Uterus (tissue), 4 donors: Measurements from ENCODE around the gene PARP1. TPM values are rescaled to one million over a fixed set of nuclear protein-coding genes. Genes with fewer than 3 reads are reported as not detected.

Experiments
- DNase-seq, 2 donors: peaks; one replicate each; pipeline ENCODE4 v3.0.0-alpha.2; 2019 to 2020
- H3K27ac ChIP-seq, 2 donors: fragments of 200-600 bp; sonication (generic); 1 replicate in 1 of 2; 2 replicates in 1 of 2; pipeline ENCODE4 v1.5.1; 2016 to 2018
- H3K27me3 ChIP-seq, 2 donors: fragments of 200-600 bp; sonication (generic); one replicate each; pipeline ENCODE4 v1.5.1; 2018 to 2019; ENCODE audit warnings: control low read depth in 1 of 2
- H3K36me3 ChIP-seq, 2 donors: fragments of 200-600 bp; sonication (generic); one replicate each; pipeline ENCODE4 v1.5.1; 2019; ENCODE audit warnings: control low read depth in 1 of 2
- H3K4me1 ChIP-seq, 2 donors: fragments of 200-600 bp; sonication (generic); one replicate each; pipeline ENCODE4 v1.5.1; 2018 to 2019; ENCODE audit warnings: control low read depth in 1 of 2
- H3K4me3 ChIP-seq, 2 donors: fragments of 200-600 bp; sonication (generic); 1 replicate in 1 of 2; 2 replicates in 1 of 2; pipeline ENCODE4 v1.5.1; 2018 to 2019; ENCODE audit warnings: mild to moderate bottlenecking in 1 of 2
- H3K9me3 ChIP-seq, 2 donors: fragments of 200-600 bp; sonication (generic); one replicate each; pipeline ENCODE4 v1.5.1; 2019; ENCODE audit warnings: control low read depth in 1 of 2
- CTCF ChIP-seq, 4 experiments: fragments of 200-600 bp in 2 of 4; fragments of 450-650 bp in 2 of 4; sonication (generic) in 2 of 4; IDR thresholded peaks; one replicate each; pipeline ENCODE4 v1.5.1; 2016 to 2019; ENCODE audit warnings: antibody characterized with exemption in 4 of 4, mild to moderate bottlenecking in 2 of 4, moderate library complexity in 1 of 4
- POLR2A ChIP-seq, 2 donors: fragments of 450-650 bp; IDR thresholded peaks; one replicate each; pipeline ENCODE4 v1.6.1; 2016; ENCODE audit warnings: antibody characterized with exemption in 2 of 2, mild to moderate bottlenecking in 1 of 2, moderate library complexity in 1 of 2
- intact Hi-C: fragments of 100-400 bp; cut with DNase I; formaldehyde crosslinking; loops from one replicate; pipeline ENCODE4 v1.15.1; 2023; ENCODE audit warnings: low total_unique reads
- total RNA-seq, 4 donors: library from RNA; depleted of rRNA in 3 of 4; stranded (reverse); fragments of >200 nt in 3 of 4; gene quantifications; one replicate each; pipeline versions ENCODE4 v1.1.0 to v1.2.4, GENCODE V29; 2014 to 2023
- donor health status: DM: yes; HTN: yes; CAD: no.

The PARP1 gene
- total RNA-seq, 4 donors from 2014 or later = 17.1 to 147 (median 33.8) TPM

DNA sequence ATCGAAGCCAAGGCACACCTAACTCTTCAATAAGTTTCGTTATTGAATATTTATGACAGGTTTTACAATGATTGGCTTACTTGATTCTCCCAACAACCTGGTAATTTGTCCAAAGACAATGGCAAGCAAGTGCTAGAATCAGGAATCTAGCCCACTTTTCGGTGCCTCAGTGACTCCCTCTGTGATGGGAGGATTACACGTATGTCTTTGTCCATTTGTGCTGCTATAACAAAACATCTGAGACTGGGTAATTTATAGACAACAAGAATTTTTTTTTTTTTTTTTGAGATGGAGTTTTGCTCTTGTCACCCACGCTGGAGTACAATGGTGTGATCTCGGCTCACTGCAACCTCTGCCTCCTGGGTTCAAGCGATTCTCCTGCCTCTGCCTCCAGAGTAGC, 96.5 kb downstream of the PARP1 start:
- Histone ChIP-seq H3K4me1 (no peaks in the 10 kb centered on the region), H3K4me3 (no peak overlapping the region), H3K27me3 (no peaks in the 10 kb centered on the region), H3K9me3 (no peaks in the 10 kb centered on the region), H3K27ac (no peak overlapping the region), H3K36me3 (no peaks in the 10 kb centered on the region)
- no peak for DNase-seq
- TF ChIP-seq CTCF (IDR thresholded peaks at IDR 0.05) (no peak), POLR2A (IDR thresholded peaks at IDR 0.05) (no peak)
- intact Hi-C loops = no loop called here

Other genes with a start within 250 kb of the PARP1 start
- 10 to 100 TPM; 33.5 to 95.8 (median 46.8) TPM for gene ACBD3, start 221.4 kb downstream of the PARP1 start, total RNA-seq
- gene MIXL1, start 184.4 kb downstream of the PARP1 start, total RNA-seq = not detected
- gene LIN9, start 98.9 kb downstream of the PARP1 start, total RNA-seq = 10 to 100 TPM in 1 of 4 donors, 1 to 10 TPM in 2, under 1 TPM in 1; 0.59 to 15.1 (median 3.9) TPM
- gene STUM, start 140.7 kb upstream of the PARP1 start, total RNA-seq = 1 to 10 TPM in 3 of 4 donors, under 1 TPM in 1; 0.88 to 9.1 (median 2.2) TPM